RCC 7860 (cell line): ENCODE measurements around the gene SLC23A2.

Experiments used
- DNase-seq: peaks from one replicate; pipeline ENCODE4 v3.0.0-alpha.2; 2015; ENCODE audit warnings: low spot score
- FAIRE-seq: peaks from 2 replicates; lab custom pipeline; 2012; peaks lifted over from hg19 to GRCh38; lab: Jason Lieb, UNC

The SLC23A2 gene

GRCh38 chr20:4971064-4971463 lies 30.2 kb downstream of the SLC23A2 start:
- FAIRE-seq (no peak), DNase-seq (no peak)

- DNase-seq (no peak), FAIRE-seq (no peak)
These were observed 33.4 kb downstream of the SLC23A2 start for GRCh38 chr20:4967752-4968477.

DNA sequence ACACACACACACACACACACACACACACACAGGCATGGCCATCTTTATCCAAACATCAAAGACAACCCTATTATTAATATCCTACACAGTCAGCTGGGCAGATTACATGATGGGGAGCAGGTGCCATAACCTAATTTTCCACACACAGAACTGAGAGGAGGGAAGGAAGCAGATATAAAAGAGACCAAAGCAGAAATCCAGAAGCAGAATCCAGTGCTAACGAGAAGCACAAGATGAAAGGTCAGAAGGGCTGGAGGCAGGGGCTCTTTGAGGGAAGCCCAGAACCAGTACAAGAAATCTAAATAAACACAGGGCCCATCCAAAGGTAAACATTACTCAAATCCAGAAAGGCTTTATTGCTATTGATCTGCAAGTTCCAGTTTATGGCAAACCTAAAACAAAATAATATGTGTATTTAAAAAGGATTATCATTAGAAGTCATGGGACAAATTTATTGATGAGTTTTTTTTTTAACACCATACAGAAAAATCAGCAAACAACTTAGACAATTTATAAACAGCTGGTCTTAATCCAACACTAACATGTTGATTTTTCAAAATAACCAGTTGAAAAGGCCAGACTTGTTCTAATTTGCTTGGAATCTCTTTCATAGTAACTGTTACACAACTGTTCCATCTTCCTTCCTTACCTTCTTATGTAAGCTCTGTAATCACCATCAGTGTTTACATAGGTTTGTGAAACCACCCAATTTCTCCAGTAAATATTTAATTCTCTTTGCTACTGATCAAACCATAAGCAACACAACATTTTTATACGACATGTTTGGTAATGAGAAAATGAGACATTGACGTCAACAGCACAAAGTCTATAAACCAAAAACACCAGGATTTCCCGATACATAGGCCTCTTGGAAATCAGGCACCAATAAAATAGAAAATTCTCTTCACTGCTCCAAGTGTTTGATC lies 34.2 kb downstream of the SLC23A2 start:
- DNase-seq = no peak
- no peak for FAIRE-seq

GRCh38 chr20:4962241-4962855 lies 39.0 kb downstream of the SLC23A2 start:
- DNase-seq (no peak), FAIRE-seq (no peak)

DNA sequence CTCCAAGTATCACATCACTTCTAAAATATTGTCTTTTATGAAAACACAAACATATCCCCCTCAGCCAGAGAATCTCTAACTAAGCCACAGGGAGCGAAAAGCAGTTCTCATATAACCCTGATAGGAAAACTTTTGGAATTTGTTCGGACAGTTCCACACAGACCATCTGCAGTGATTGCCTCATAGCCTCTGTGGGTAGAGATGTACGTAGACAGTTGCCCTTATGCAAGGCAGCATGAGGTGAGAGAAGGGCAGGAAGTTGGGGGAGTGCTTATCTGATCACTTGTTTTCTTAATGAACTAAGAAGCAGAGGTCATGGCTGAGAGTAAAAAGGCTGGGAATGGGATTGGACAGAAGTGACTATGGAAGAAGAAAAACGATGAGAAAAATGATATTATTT lies 39.6 kb downstream of the SLC23A2 start:
- no peak for DNase-seq

GRCh38 chr20:4959592-4959991 lies 41.7 kb downstream of the SLC23A2 start:
- FAIRE-seq (no peak), DNase-seq (no peak)

More for the DNA sequence above, 39.6 kb downstream of the SLC23A2 start:
- FAIRE-seq = no peak

- peak; percentile 48 for FAIRE-seq
- DNase-seq = peak; percentile 45
These were observed 43.4 kb downstream of the SLC23A2 start for GRCh38 chr20:4957939-4958362.

DNA sequence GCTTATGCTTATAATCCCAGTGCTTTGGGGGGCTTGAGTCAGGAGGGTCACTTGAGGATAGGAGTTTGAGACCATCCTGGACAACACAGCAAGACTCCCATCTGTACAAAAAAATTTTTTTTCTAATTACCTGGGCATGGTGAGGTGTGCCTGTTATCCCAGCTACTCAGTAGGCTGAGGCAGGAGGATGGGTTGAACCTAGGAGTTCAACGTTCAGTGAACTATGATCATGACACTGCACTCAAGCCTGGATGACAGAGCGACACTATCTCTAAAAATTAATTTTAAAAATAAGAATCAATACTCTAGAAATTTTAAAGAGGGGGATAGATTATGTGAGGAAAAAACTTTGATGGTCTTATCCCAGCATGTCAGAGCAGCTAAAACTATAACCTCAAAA lies 44.1 kb downstream of the SLC23A2 start:
- DNase-seq (no peak), FAIRE-seq (no peak)

- DNase-seq (peak; percentile 46), FAIRE-seq (peak; percentile 70)
These were observed 45.0 kb downstream of the SLC23A2 start for GRCh38 chr20:4956200-4956810.

GRCh38 chr20:4953881-4954280 lies 47.4 kb downstream of the SLC23A2 start:
- DNase-seq = no peak
- FAIRE-seq = no peak

DNA sequence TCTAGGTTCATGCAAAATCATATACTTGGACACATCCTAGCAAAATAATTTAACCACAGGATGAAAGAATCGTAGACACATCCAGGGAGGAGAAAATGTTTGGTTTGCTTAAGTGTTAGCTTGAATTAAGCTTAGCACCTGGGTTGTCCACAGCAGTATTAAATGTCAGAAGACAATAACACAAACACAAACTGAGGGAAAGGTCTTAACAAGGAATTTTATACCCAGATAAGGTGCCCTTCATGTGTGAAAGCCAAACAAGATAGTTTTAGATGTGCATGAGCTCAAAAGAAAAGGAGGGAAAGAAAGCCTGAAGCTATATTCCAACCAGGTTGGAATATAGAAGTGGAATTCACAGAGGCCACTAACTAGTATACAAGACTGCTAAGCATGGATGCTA lies 49.1 kb downstream of the SLC23A2 start:
- FAIRE-seq = no peak
- DNase-seq = no peak

DNA sequence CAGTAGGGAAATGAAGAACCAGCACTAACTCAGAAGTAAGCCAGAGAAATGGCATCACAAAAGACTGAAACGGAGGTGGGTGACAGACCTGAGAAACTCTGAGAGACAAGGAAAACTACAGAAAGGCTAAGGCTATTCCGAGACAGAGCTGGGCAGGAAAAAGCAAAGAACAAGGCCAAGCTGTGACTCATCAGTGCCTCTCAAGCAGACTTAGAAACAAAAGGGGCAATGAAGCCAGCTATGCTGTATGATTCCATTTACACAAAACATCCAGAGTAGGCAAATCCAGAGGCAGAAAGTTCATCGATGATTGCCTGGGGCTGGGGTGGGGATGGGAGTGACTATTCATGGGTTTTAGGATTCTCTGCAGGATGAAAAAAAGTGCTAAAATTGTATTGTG lies 50.0 kb downstream of the SLC23A2 start:
- FAIRE-seq (no peak), DNase-seq (peak; percentile 16)

DNA sequence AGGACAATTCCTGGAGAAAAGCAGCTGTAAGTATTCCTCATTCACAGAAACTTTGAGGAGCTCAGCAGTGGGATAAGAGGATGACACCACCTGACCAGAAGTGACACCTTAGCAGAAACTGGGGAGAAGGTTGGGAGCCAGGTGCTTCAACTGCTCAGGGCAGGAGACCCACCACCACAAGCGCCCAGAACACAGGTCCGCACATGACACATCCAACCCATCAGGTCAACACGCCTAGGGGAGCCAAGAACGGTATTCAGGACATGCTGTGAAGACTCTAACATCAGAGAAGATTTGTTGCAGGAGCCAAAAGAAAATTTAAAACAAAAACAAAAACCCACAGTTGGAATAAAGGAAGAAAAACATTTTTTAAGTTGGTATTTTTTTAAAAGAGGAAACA lies 50.5 kb downstream of the SLC23A2 start:
- FAIRE-seq (no peak), DNase-seq (no peak)

- no peak for FAIRE-seq
These were observed 50.9 kb downstream of the SLC23A2 start for GRCh38 chr20:4950437-4950836.

GRCh38 chr20:4949833-4950178 lies 51.5 kb downstream of the SLC23A2 start:
- DNase-seq = no peak

More at GRCh38 chr20:4950437-4950836, 50.9 kb downstream of the SLC23A2 start:
- DNase-seq = no peak

GRCh38 chr20:4947817-4948559 lies 53.3 kb downstream of the SLC23A2 start:
- FAIRE-seq (no peak), DNase-seq (no peak)

More at GRCh38 chr20:4949833-4950178, 51.5 kb downstream of the SLC23A2 start:
- no peak for FAIRE-seq

- no peak for DNase-seq
- no peak for FAIRE-seq
These were observed 54.3 kb downstream of the SLC23A2 start for GRCh38 chr20:4946986-4947385.

DNA sequence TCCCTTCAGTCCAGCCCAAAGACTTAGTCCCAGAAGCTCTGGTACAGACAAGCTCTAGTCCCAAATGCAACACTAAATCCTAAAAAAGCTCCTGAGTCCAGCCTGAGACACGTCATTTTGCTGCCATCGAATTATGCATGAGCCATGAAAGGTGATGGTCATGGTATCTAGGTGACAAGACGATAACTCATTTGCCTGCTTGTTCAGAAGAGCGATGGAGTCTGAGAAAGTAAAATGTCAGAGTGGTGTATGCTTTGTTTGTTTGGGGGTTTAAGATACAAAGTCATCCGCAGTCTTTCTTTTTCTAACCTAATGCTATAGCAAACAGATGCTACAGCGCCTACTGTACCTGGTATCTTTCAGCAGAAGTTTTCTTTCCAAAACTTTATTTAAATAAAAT lies 54.7 kb downstream of the SLC23A2 start:
- FAIRE-seq = no peak
- DNase-seq = no peak

DNA sequence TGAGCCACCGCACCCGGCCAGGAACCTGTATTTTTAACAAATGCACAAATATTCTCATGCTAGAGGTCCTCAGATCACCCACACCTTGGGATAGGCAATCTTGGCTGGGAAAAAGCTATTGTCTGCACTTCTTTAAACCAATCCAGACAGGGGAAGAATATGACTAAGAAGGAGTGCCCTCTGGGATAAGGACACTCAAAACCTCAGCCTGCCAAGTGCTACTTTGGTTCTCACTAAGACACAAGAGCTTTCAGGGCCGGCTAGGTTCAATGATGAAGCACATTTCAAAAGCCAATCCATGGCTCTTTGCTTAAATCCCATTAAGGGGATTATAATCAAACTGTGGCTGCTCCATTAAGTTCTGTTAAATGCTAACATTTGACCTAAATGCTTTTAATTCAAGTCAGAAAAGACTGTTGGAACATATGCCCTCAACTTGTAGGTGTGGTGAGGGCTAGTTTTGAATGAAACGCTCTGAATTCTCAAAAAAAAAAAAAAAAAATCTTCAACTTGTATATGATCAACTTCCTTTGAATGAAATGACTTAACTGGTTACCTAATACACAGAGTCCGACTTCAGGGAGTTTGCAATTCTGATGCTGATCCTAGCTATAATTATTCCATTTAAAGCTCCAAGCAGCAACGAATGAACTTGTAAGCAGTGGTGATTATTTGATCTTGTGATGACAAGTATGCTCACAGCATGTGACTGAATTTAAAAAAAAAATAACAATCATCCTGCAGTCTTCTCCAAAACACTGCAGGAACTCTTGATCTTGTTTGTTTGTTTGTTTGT lies 56.6 kb downstream of the SLC23A2 start:
- no peak for FAIRE-seq
- DNase-seq = no peak

GRCh38 chr20:4942331-4942730 lies 59.0 kb downstream of the SLC23A2 start:
- DNase-seq = no peak
- FAIRE-seq = no peak
